K562 (cell line): Measurements from ENCODE around the gene AHCY. TPM values are rescaled to one million over a fixed set of nuclear protein-coding genes. Genes with fewer than 3 reads are reported as not detected.

Source experiments
- AFF1 ChIP-seq, 2 experiments: fragments of 450-650 bp; IDR thresholded peaks; 2 replicates each; pipeline ENCODE4 v1.6.1; 2018; ENCODE audit warnings: mild to moderate bottlenecking in 2 of 2, low read depth in 1 of 2; ENCODE audit not compliant: partially characterized antibody in 2 of 2
- ASH1L ChIP-seq: fragments of 450-650 bp; IDR thresholded peaks from 2 replicates; pipeline ENCODE4 v1.6.1; 2018; ENCODE audit warnings: borderline replicate concordance, mild to moderate bottlenecking, low read depth; ENCODE audit not compliant: partially characterized antibody
- EHMT2 ChIP-seq: fragments of 450-650 bp; IDR thresholded peaks from 2 replicates; pipeline ENCODE4 v1.6.1; 2018; ENCODE audit warnings: antibody characterized with exemption
- ETV5 ChIP-seq: sonication (generic); formaldehyde crosslinking; IDR thresholded peaks from 2 replicates; pipeline ENCODE4 v1.4.0; 2020; ENCODE audit warnings: low read depth, mild to moderate bottlenecking, missing genetic modification reagents
- HIVEP1 ChIP-seq: fragments of 250-450 bp; sonication (Bioruptor Pico); IDR thresholded peaks from 2 replicates; pipeline ENCODE4 v1.4.0; 2020; ENCODE audit warnings: mild to moderate bottlenecking
- NUFIP1 ChIP-seq: fragments of 450-650 bp; IDR thresholded peaks from 2 replicates; pipeline ENCODE4 v1.6.1; 2018; ENCODE audit not compliant: partially characterized antibody
- RB1 ChIP-seq: fragments of 450-650 bp; IDR thresholded peaks from 2 replicates; pipeline ENCODE4 v1.6.1; 2017; ENCODE audit warnings: low read depth, mild to moderate bottlenecking
- SAFB ChIP-seq: fragments of 200-400 bp; formaldehyde crosslinking; IDR thresholded peaks from 2 replicates; pipeline ENCODE4 v1.6.1; 2017; ENCODE audit warnings: low read depth, low read length, borderline replicate concordance
- SNRNP70 ChIP-seq: fragments of 200-400 bp; formaldehyde crosslinking; optimal IDR thresholded peaks from 2 replicates; pipeline ENCODE3; 2017; ENCODE audit warnings: low read depth, low read length
- THRB ChIP-seq: fragments of 450-650 bp; formaldehyde crosslinking; conservative IDR thresholded peaks from 2 replicates; pipeline ENCODE4 v1.4.0; 2022; ENCODE audit warnings: mild to moderate bottlenecking, missing genetic modification characterization
- WHSC1 ChIP-seq: IDR thresholded peaks from one replicate; pipeline ENCODE4 v1.6.1; 2012; ENCODE audit warnings: low read length, control low read depth, inconsistent platforms
- ZBTB8A ChIP-seq: fragments of 450-650 bp; IDR thresholded peaks from 2 replicates; pipeline ENCODE4 v1.6.1; 2018; ENCODE audit warnings: mild to moderate bottlenecking, moderate library complexity; ENCODE audit not compliant: partially characterized antibody
- ZFP30 ChIP-seq: fragments of 250-450 bp; sonication (Bioruptor Pico); IDR thresholded peaks from 2 replicates; pipeline ENCODE4 v1.8.0; 2022; ENCODE audit warnings: moderate library complexity, mild to moderate bottlenecking, inconsistent platforms, borderline replicate concordance
- ZNF316 ChIP-seq: fragments of 450-650 bp; IDR thresholded peaks from 2 replicates; pipeline ENCODE4 v1.6.1; 2016
- polyA plus RNA-seq, 8 experiments: library from polyadenylated mRNA; depleted of rRNA in 4 of 8; stranded (reverse) in 5 of 8; unstranded in 3 of 8; fragments of >200 nt; fragmentation: Nextera tagmentation in 2 of 8; fragmentation: Illumina TruSeq in 1 of 8; extraction: Ambion mirVana in 2 of 8; extraction: Trizol in 1 of 8; gene quantifications; 2 replicates each; pipeline versions ENCODE4 v1.2.1 to v1.2.3, GENCODE V29; 2011 to 2014; ENCODE audit warnings: inconsistent platforms in 1 of 8, missing spikeins in 1 of 8
- total RNA-seq, 7 experiments: library from RNA; depleted of rRNA in 6 of 7; stranded (reverse); fragments of >200 nt in 6 of 7; fragmentation: Illumina TruSeq in 2 of 7; extraction: Trizol in 2 of 7; gene quantifications; 2 replicates each; pipeline versions ENCODE4 v1.2.1 to v1.2.3, GENCODE V29; 2011 to 2021; ENCODE audit warnings: low replicate concordance in 1 of 7
- TF ChIP-seq, protein P1 (sequence below): sonication (generic); formaldehyde crosslinking; IDR thresholded peaks from 2 replicates; pipeline ENCODE4 v1.8.0; 2023; ENCODE audit warnings: mild to moderate bottlenecking, missing genetic modification reagents

Gene AHCY
- total and polyA plus RNA-seq, 9 of the 15 experiments (the other 6 are each of a cell fraction or from before 2014, with no cell fraction given): 82.5 to 269 (median 190) TPM

- TF ChIP-seq AFF1 (IDR thresholded peaks at IDR 0.05; ENCODE audit: low read depth in 1 of 2, partially characterized antibody in 2 of 2): no peak
- TF ChIP-seq ZNF316: no peak
- peak; percentile 70; the same call in 1 of the 2 replicates for TF ChIP-seq EHMT2
- no peak for TF ChIP-seq WHSC1
- no peak for TF ChIP-seq SAFB
- peak; percentile 69; the same call in 1 of the 2 replicates for TF ChIP-seq ETV5
- TF ChIP-seq ZBTB8A: no peak
- TF ChIP-seq, protein P1, sequence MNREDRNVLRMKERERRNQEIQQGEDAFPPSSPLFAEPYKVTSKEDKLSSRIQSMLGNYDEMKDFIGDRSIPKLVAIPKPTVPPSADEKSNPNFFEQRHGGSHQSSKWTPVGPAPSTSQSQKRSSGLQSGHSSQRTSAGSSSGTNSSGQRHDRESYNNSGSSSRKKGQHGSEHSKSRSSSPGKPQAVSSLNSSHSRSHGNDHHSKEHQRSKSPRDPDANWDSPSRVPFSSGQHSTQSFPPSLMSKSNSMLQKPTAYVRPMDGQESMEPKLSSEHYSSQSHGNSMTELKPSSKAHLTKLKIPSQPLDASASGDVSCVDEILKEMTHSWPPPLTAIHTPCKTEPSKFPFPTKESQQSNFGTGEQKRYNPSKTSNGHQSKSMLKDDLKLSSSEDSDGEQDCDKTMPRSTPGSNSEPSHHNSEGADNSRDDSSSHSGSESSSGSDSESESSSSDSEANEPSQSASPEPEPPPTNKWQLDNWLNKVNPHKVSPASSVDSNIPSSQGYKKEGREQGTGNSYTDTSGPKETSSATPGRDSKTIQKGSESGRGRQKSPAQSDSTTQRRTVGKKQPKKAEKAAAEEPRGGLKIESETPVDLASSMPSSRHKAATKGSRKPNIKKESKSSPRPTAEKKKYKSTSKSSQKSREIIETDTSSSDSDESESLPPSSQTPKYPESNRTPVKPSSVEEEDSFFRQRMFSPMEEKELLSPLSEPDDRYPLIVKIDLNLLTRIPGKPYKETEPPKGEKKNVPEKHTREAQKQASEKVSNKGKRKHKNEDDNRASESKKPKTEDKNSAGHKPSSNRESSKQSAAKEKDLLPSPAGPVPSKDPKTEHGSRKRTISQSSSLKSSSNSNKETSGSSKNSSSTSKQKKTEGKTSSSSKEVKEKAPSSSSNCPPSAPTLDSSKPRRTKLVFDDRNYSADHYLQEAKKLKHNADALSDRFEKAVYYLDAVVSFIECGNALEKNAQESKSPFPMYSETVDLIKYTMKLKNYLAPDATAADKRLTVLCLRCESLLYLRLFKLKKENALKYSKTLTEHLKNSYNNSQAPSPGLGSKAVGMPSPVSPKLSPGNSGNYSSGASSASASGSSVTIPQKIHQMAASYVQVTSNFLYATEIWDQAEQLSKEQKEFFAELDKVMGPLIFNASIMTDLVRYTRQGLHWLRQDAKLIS (CRISPR knock-in tag): no peak
- TF ChIP-seq SNRNP70: no peak
- no peak for TF ChIP-seq ZFP30 (CRISPR knock-in tag)
- no peak for TF ChIP-seq ASH1L
- no peak for TF ChIP-seq NUFIP1
- TF ChIP-seq THRB (CRISPR knock-in tag): no peak
- no peak for TF ChIP-seq HIVEP1 (CRISPR knock-in tag)
- no peak for TF ChIP-seq RB1
Observed at GRCh38 chr20:34316196-34316814, 13.2 kb upstream of the AHCY start (continued).
